SK-N-SH (cell line): ENCODE measurements around the gene DLG2.

ENCODE experiments used
- EP300 ChIP-seq, 2 experiments: IDR thresholded peaks; 2 replicates each; pipeline versions ENCODE4 v1.4.0 to v1.6.1; 2012; ENCODE audit warnings: borderline replicate concordance in 1 of 2, low read depth in 1 of 2, low read length in 1 of 2
- EZH2phosphoT487 ChIP-seq: fragments of 200-600 bp; sonication (generic); IDR thresholded peaks from 2 replicates; pipeline ENCODE4 v1.6.1; 2017; ENCODE audit warnings: low read depth, mixed run types, mild to moderate bottlenecking, antibody characterized with exemption, moderate library complexity, borderline replicate concordance
- FOXJ3 ChIP-seq: sonication (generic); formaldehyde crosslinking; IDR thresholded peaks from 2 replicates; pipeline ENCODE4 v1.5.1; 2020; ENCODE audit warnings: mild to moderate bottlenecking, missing genetic modification reagents
- GABPA ChIP-seq: IDR thresholded peaks from 2 replicates; pipeline ENCODE4 v1.4.0; 2012; ENCODE audit warnings: low read depth, mild to moderate bottlenecking
- GATA2 ChIP-seq: sonication (generic); formaldehyde crosslinking; IDR thresholded peaks from 2 replicates; pipeline ENCODE4 v1.5.0; 2020; ENCODE audit warnings: mild to moderate bottlenecking, missing genetic modification reagents
- MEF2A ChIP-seq: IDR thresholded peaks from 2 replicates; pipeline ENCODE4 v1.4.0; 2012; ENCODE audit warnings: low read depth, borderline replicate concordance
- PBX3 ChIP-seq: IDR thresholded peaks from 2 replicates; pipeline ENCODE4; 2012
- POLR2AphosphoS5 ChIP-seq: IDR thresholded peaks from 2 replicates; pipeline ENCODE4 v1.6.1; 2012; ENCODE audit warnings: low read depth, low read length
- RAD21 ChIP-seq: IDR thresholded peaks from 2 replicates; pipeline ENCODE4 v1.6.1; 2012; ENCODE audit warnings: mild to moderate bottlenecking, low read length
- TAF1 ChIP-seq: IDR thresholded peaks from 2 replicates; pipeline ENCODE4 v1.6.1; 2012; ENCODE audit warnings: low read depth, mild to moderate bottlenecking, low read length, moderate library complexity, borderline replicate concordance
- YY1 ChIP-seq: IDR thresholded peaks from 2 replicates; pipeline ENCODE4 v1.4.0; 2012; ENCODE audit warnings: low read depth, mild to moderate bottlenecking
- ZBTB33 ChIP-seq: IDR thresholded peaks from 2 replicates; pipeline ENCODE4 v1.4.0; 2012; ENCODE audit warnings: low read depth, borderline replicate concordance
- TF ChIP-seq, protein P1 (sequence below): fragments of 200-600 bp; sonication (generic); IDR thresholded peaks from 2 replicates; pipeline ENCODE4 v1.6.1; 2017; ENCODE audit warnings: antibody characterized with exemption, mild to moderate bottlenecking, moderate library complexity

DNA sequence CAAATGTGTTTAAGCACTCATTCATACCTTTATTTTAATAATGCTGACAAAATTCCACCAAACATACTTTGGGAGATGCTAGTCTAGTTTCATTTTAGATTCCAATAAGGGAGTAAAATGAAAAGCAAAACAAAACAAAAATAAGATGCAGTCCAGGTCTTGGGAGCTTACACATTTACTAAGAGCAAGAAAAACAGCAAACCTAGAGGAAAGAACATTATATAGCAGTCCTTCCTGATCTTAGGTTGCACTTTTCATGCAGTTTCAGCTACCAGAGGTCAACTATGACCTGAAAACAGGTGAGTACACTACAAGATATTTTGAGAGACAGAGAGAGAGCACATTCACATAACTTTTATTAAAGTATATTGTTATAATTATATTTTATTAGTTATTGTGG lies 1100.9 kb downstream of the DLG2 start:
- TF ChIP-seq RAD21 (no peak), MEF2A (no peak), FOXJ3 (CRISPR knock-in tag) (no peak), ZBTB33 (no peak), GATA2 (CRISPR knock-in tag) (no peak), EP300 (IDR thresholded peaks at IDR 0.05; ENCODE audit: borderline replicate concordance in 1 of 2, low read depth in 1 of 2, low read length in 1 of 2) (no peak), PBX3 (no peak), EZH2phosphoT487 (no peak), GABPA (no peak), TAF1 (no peak), YY1 (no peak), POLR2AphosphoS5 (no peak)
- TF ChIP-seq, protein P1, sequence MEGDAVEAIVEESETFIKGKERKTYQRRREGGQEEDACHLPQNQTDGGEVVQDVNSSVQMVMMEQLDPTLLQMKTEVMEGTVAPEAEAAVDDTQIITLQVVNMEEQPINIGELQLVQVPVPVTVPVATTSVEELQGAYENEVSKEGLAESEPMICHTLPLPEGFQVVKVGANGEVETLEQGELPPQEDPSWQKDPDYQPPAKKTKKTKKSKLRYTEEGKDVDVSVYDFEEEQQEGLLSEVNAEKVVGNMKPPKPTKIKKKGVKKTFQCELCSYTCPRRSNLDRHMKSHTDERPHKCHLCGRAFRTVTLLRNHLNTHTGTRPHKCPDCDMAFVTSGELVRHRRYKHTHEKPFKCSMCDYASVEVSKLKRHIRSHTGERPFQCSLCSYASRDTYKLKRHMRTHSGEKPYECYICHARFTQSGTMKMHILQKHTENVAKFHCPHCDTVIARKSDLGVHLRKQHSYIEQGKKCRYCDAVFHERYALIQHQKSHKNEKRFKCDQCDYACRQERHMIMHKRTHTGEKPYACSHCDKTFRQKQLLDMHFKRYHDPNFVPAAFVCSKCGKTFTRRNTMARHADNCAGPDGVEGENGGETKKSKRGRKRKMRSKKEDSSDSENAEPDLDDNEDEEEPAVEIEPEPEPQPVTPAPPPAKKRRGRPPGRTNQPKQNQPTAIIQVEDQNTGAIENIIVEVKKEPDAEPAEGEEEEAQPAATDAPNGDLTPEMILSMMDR: peak; percentile 10; the same call in 1 of the 2 replicates
